HG02678 (cell line): ENCODE measurements around the gene PARD3B.
A peak's percentile ranks its signal among the peaks of the same experiment; 100 is the strongest.

Experiments used
- ATAC-seq: cut with Tn5 transposase; IDR thresholded peaks from one replicate; pipeline ENCODE4 v1.9.1; 2021; ENCODE audit warnings: mild to moderate bottlenecking, moderate library complexity; ENCODE audit not compliant: unreplicated experiment

Gene PARD3B

DNA sequence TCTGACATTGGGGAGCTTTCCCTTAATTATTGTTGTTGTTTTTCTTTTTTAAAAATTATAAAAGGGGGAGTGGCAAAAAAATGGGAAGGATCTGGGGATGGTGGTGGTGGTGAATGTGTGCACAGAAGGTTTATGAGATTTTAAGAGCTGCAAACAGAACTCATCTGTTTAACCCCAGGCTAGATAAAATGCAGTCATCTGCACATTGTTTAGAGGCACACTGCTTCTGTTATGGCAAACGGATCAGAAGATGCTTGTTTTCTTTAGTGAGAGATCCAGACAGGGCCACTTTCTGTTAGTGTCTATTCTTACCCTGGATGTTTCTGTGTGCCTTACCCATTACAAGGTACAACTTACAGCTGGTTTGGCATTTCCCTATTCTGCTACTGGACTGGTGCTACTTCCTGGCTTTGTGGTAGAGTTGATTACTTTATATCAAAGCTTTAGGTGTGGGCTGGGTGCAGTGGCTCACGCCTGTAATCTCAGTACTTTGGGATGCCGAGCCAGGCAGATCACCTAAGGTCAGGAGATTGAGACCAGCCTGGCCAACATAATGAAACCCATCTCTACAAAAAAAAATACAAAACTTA, 1068.8 kb downstream of the PARD3B start:
- ATAC-seq, result no peak

DNA sequence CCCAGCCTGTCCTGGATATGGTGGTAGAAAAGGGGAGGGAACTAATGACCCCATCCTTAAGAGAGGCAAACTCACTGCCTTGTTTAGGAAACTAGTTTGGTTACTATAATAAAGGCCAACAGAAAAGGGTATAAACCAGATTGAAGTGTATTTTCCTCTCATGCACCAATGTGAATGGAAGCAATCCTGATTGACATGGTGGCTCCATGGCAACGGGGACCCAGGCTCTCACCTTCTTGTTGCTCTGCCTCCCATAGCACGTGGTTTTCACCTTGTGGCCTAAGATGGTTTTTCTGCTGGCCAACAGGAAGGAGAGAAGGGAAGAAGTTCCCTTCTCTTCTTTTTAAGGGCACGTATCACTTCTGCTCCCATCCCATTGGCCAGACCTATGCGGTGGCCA, 1069.7 kb downstream of the PARD3B start:
- no peak for ATAC-seq

DNA sequence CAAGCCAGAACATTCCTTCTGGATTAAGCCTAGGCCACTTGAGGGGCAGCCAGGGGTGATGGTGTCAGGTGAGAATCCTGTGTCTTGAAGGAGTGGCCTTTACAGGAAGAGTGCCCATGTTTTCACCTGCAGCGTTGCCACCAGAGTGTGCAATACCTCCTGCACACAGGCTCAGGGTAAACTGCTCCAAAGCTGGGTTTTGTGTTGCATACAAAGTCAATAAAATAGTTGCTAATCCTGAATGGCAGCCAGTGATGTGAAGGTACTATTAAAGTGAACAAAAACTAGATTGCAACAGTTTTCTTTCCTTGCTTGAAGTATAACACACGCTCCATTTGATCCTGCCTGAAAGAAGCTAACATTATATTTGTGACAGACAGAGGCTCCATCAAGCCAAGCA, 1072.6 kb downstream of the PARD3B start:
- ATAC-seq, result no peak

DNA sequence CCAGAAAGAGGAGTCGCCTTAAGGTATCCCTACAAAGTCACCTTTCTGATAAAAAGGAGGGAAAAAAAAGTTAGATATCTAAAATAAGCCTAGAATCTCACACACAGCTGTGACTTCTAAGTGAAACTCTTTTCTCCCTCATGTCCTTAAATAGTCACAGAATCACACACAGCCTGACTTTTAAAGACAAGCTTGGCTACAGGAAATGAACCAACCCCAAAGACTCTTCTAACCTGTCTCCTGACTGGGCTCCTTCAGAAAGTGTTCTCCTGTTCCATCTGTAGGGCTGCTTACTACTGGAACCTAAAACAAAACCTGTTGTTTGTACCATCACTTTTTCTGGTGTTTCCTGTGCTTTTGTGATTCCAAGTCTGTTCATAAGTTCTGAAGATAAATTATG, 1074.3 kb downstream of the PARD3B start:
- ATAC-seq, result no peak

DNA sequence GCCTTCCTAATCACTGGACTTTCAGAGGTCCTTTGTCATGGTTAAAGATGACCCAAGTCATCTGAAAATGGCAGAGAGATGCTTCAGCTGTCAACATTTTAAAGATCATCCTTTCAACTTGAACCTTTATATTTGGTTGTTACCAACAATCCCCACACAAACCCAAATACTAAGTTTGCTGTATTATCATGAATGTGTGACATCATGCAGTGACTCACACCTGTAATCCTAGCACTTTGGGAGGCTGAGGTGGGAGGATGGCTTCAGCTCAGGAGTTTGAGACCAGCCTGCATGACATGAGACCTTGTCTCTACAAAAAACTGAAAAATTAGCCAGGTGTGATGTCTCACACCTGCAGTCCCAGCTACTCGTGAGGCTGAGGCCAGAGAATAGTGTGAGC, 1081.8 kb downstream of the PARD3B start:
- ATAC-seq, result no peak

DNA sequence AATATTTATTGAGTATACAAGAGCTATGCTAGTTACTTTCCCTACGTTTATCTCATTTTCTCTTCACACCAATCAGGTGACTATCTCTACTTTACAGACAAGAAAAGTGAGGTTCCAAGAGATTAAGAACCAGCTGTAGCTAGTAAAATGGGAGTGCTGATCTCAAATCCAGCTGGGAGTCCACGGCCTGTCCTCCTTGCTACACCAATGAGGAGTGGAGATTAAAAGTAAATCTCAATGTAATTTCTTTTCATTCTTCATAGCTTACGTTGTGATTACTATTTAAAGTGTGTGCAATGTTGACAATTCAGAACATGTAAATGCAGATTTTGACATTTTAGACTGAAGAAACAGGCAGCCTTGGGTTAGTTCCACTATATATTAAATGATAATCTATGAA, 1083.1 kb downstream of the PARD3B start:
- ATAC-seq, result no peak

DNA sequence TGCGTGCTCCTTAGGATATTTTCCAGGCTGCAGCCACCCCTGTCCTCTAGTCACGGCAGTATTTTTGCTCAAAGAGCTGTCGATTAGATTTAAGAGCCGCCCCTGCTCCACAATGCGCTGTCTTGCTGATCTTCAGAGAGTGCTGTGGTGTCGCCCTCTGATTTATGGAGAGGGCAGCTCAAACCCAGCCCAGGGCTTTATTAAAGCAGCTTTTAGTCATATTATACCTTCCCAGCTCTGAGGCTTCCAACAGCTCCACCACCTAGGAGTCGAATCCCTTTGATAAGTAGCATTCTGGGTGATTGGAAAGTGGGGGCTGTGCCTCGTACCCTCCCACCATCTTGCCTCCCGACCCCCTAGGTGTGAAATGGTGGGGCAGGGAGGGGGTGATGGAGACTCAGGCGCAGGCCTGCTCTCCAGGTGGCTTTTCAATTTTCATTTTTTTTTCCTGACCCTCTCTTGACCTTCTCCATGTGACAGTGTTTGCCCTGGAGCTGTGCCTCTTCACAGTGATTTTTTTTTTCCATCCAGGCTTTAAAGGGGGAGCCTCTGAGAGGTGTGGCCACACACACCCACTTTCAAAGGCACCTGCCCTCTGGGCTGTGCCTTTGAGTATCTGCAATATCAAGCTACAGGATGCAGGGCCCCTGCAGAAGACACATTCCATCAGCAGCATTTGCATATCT, 1084.0 kb downstream of the PARD3B start:
- no peak for ATAC-seq

DNA sequence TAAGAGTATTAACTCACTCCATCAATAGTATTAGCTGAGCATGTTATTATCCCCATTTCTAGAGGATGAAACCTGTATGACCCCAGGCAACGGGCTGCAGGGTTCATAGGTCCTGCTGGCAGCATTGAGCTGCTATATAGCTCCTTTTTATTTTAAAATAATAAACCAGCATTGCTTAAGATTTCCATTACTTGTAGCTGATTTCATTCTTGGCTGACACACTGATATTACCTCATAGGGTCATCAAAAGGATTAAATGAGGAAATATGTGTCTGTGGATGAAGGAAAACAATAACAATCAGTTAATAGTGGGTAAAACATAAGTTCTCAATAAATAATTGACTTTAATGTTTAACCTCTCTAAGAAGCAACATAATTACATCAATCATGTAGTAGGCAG, 1088.7 kb downstream of the PARD3B start:
- ATAC-seq, result no peak

DNA sequence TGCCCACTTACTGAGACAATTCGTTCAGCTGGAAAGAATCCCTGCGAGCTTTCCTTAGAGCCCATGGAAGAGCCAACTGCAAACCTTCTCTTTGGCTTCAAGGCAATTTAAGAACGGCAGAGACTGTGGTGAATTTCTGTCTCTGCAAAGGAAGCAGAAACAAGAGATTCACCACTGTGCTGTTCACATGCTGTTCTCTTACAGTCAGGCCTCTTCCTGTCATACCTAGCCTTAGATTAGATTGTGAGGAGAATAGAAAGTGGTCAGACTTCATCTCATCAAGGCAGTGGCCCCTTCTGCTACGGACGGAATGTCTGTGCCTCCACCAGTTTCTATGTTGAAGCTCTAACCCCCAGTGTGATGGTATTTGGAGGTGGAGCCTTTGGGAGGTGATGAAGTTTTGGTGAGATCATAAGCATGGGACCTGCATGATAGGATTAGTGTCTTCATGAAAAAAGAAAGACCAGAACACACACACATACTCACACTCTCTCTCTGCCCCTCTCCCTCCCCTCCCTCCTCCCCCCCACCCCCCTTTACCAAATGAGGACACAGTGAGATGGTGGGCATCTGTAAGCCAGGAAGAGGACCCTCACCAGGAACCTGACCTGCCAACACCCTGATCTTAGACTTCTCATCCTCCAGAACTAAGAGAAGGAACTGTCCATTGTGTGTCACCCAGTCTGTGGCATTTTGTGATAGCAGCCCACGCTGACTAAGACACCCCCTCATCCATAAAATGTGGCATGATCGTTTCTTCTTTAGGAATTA, 1091.5 kb downstream of the PARD3B start:
- ATAC-seq, result no peak

DNA sequence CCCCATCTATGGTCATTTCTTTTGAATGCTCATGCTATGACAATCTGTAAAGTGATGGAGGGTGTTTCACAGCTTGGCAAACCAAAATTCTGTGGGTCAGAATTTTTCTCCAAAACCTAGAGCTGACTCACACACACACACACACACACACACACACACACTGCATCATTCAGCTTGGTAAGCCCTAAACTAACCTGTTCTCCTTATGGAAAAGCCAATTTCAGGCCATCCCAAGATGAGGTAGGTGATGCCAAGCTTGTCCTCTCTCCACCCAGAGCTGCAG, 1092.0 kb downstream of the PARD3B start:
- no peak for ATAC-seq

DNA sequence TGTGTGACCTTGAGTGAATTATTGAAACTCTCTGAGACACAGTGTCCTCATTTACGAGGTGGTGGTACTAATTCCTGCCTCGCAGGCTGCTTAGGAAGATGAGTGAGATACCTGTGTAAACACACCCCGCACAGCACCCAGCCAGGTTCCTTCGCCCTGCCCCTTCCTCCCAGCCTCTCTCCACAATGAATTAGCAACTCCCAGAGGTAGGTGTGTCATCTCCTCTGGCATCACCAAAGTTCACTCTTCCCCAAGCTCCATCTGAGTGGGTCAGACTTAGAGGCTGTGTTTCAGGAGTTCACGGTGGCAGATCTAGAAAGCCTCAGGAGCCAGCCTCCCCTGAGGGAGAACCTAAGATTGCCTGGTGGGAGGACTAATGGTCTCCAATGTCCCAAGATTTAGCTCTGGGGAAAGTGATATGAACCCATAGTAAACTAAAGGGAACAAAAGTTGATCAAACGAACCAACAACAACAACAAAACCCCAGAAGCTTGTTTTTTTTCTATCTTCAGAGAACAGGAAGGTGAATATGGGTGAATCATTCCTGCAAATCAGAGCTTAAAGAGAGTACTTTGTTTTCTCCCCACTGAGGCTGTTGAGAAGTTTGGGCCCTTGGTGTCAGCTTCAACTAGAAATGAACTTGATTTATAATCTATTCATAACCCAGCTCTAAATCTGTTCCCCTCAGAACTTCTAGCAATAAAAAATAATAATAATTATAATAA, 1092.7 kb downstream of the PARD3B start:
- no peak for ATAC-seq

DNA sequence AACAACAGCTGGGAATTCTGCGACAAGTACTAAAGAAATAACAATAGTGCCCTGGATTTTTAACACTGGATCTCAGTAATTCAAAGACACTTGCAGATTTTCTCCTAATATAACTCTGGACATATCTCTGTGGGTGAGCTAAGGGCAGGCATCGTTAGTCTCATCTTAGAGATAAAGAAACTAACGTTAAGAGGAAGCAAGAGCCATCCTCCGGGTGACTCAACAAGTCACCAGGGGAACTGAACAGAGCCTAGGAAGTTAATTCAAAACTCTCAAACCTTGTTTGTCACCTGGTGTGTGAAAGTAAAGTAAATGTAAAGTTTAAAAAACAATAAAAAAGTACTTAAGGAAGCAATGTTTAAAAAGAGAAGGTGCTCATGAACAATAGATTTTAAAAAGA, 1095.4 kb downstream of the PARD3B start:
- ATAC-seq, result no peak

DNA sequence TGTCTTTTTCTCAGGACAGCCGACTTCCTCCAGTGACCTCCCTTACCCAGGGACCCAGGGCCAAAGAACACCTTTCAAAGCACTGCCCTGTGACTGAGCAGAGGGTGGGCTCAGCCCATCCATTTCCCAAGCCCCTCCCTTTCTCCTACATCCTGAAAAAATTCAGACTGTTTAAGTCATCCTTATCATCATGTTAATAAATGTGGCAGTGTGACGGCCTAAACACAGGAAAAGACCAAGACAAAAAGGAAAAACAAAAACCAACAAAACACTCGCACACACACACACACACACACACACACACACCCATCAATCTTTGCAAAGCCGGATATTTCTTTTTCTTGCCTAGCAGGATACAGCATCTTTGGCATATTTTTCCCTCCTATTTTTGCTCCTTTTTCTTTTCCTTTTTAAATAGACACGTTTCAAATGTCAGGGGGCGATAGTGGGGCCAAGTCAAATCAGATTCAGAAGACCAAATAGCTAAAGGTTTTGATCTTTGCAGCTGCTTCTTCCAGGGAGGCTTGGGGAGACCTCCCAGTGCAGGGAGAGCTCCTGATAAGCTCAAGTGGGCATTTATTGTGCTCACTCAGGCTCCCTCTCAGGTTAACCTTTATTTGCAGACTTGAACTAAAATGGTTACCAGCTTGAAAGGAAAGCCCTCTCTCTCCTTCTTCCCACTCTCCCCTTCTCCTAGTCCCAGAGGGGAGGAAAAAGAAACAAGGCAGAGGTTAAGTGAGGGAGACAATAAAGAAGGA, 1097.5 kb downstream of the PARD3B start:
- ATAC-seq, result no peak

DNA sequence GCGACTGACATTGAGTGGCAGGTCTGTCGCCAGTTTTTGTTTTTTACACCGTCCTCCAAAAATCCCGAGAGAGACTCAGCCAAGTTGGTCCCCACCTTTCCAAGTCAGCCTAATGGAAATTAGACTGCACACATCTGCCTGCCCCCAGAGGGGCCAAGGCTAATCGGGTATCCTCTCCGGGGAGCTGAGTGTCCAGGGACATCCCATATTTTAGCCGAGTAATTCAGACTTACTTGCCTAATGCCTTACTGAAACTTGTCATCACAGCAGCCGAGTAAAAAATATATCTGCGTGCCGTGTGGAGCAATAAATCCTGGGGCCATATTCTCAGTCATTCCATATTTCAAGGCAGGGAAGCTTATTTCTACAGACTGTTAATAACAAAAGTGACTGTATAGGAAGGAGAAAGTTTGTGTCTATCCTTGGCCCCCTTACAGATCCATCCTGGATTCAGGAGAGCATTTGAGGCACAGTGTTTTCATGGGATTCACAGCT, 1098.2 kb downstream of the PARD3B start:
- ATAC-seq, result no peak

DNA sequence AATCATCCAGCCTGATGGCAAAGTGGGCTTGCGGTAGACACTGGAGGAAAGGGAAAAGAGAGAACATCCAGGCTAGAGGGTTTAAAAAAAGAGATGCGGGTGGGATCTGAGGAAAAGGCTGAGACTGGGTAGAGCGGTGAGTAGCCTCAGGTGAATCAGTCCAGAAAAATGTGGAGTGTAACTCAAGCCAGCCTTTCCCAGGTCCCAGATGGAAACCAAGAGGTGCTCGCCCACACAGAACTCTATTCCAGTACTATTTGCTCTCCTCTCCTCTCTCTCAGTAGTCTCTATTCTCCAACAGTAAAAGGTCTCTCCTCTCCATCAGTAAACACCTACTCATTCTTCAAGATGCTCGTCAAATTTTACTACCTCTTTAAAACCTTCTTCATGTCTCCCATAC, 1098.7 kb downstream of the PARD3B start:
- ATAC-seq, result no peak

DNA sequence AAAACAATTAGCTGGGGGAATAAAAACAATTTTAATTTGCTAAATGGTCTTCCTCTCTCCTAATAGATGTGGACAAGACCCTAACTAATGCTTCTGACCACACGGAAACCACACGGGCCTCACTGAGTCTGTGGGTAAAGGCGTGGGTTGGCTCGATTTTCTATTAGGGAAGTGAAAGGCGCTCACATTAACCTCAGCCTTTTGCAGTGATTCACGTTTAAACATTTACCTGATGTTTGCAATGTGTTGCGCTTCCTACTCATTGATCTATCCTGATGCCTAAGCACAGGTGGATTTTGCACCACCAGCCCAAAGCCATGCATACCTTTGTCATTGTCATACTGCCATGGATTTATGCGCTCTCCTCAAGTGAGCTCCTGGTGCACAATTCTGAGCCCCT, 1101.4 kb downstream of the PARD3B start:
- peak; percentile 99 for ATAC-seq

DNA sequence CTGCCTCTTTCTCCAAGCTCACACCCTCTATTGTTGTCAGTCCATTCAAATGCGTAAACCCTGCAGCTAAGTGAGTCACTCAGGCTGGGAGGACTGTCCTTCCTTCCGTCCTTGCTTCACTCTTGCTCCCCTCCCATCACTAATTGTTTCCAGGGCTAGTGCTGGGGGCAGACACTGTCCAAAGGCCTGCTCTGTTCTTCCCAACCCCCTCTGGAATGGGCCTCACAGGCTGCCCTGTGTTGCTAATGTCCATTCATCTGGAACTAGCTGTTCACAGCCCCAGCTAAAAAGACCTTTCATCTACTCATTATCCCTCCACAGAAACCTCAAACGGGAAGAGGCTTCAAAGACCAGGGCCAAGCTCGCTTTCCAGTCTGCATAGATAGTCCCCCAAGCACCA, 1105.2 kb downstream of the PARD3B start:
- no peak for ATAC-seq

DNA sequence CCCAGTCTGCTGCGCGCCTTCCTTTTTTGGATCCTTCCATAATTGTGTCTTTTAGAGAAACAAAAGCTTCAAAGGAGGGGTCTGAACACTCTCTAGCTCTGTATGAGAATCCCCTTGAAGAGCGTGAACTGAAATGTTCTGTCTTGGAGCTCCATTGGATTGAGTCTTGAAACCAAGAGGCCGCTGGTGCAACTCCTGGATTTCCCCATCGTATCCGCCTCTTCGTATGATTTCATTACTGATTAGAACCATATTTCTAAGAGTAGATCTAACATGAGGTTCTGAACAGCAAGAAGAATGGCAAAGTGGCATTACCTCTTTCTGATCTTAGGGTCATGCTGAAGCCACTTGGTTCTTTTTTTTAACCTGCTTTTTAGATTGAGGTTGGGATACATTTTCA, 1105.7 kb downstream of the PARD3B start:
- ATAC-seq, result no peak

DNA sequence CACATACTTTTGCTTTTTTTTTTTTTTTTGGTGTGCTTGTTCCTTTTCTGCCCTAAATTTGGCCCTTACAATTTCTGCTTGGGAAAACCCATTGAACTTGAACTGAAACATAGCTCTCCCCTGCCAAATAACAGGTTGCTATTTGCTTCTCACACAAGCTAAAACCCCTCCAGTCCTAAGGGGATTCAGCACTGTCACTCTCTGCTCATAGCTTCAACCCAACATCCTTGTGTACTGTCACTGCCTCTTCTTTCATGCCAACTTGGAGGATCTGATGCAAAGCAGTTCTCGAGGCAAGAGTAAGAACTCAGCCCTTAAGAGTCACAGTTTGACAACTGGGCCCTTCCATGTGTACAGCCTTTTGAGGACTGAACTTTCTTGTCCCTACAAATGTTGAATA, 1106.4 kb downstream of the PARD3B start:
- ATAC-seq, result no peak

DNA sequence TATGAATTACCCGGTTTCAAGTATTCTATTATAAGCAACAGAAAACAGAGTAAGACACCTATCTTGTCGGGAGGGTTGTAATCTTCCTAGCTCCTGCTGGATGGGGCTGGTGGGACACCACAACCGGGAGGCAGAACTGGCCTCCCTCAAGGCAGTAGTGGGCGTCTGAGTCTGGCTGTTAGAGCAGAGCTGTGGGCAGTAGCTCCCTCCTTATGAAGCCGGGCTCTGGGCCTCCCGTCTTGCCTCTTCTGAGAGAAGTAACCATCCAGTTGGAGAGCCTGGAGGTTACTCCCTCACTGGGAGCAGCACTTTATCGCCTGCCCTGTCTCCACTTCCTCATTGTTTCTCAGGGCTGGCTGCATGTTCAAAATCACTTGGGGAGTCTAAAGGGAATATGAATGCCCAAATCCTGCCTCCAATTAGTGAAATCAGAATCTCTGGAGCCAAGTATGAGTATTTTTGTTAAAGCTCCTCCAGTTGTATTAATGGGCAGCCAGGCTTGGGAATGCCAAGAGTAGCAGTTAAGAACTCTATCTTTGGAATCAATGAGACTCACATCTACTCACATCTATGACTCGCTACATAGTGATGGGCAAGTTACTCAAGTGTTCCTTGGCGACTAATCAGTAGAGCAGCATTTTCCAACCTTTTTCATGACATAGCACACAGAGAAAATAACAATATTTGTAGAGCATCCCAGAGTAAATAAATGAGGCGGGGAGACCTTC, 1109.8 kb downstream of the PARD3B start:
- ATAC-seq, result no peak
